Measurements from ENCODE around the gene OVCH1.
"Not testable (repeated sequence)": the region's sequence is repeated elsewhere in the genome, so short reads cannot be mapped to it uniquely, and the experiment has no call there.

DNA sequence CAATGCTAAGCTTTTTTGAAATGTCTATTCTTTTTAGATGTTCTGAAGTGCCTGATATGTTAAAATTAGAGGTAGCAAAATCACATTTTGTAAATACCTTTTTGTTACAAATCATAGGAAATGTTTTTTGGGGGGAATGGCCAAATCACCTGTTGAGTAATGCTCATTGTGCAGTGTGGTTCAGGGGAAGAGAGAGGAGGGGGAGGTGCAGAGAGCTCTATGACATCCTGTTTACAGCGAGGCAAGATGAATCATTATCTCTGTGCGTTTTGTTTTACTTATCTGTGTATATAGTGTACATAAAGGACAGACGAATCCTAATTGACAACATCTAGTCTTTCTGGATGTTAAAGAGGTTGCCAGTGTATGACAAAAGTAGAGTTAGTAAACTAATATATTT is 107.1 kb downstream of the OVCH1 start:
- TF ChIP-seq CTCF, POLR2A (IDR thresholded peaks at IDR 0.05): not testable (repeated sequence)
